ENCODE measurements around the gene GLMN.

The GLMN gene

GRCh38 chr1:92210701-92211100 lies 88.1 kb downstream of the GLMN start:
- Histone ChIP-seq H3K27me3 (no peaks in the 10 kb centered on the region), H3K9me3 (peaks cover 6% of the 10 kb centered on the region), H3K4me1 (no peaks in the 10 kb centered on the region), H3K27ac (no peak overlapping the region), H3K4me3 (no peak overlapping the region), H3K9ac (no peak overlapping the region), H3K4me2 (no peak overlapping the region), H4K20me1 (no peaks in the 10 kb centered on the region), H3K36me3 (no peaks in the 10 kb centered on the region)
- TF ChIP-seq Cebpa-rat (IDR thresholded peaks at IDR 0.05), result no peak

GRCh38 chr1:92203105-92203504 lies 95.7 kb downstream of the GLMN start:
- no peak overlapping the region for H3K4me2 ChIP-seq
- no peak overlapping the region for H3K4me3 ChIP-seq
- H3K9ac ChIP-seq, result no peak overlapping the region
- no peaks in the 10 kb centered on the region for H4K20me1 ChIP-seq
- no peak for TF ChIP-seq Cebpa-rat (IDR thresholded peaks at IDR 0.05)
- H3K4me1 ChIP-seq, result 0 out of 2 replicates have a peak, but pooled peaks cover 4% of the 10 kb centered on the region
- peaks cover 6% of the 10 kb centered on the region for H3K9me3 ChIP-seq
- no peaks in the 10 kb centered on the region for H3K27me3 ChIP-seq
- H3K36me3 ChIP-seq, result no peaks in the 10 kb centered on the region
- no peak overlapping the region for H3K27ac ChIP-seq

- Histone ChIP-seq H3K27me3 (no peaks in the 10 kb centered on the region), H3K27ac (no peak overlapping the region), H3K4me1 (0 out of 2 replicates have a peak, but pooled peaks cover 4% of the 10 kb centered on the region), H3K4me3 (no peak overlapping the region), H4K20me1 (no peaks in the 10 kb centered on the region), H3K4me2 (no peak overlapping the region), H3K9me3 (peaks cover 6% of the 10 kb centered on the region), H3K9ac (no peak overlapping the region), H3K36me3 (no peaks in the 10 kb centered on the region)
- TF ChIP-seq Cebpa-rat (IDR thresholded peaks at IDR 0.05), result no peak
These were observed 96.8 kb downstream of the GLMN start for GRCh38 chr1:92201973-92202372.

Data from BLaER1 (cell line).